Astrocyte (in vitro differentiated cells and primary cell): ENCODE measurements around the gene FIG4. TPM values are rescaled to one million over a fixed set of nuclear protein-coding genes. Genes with fewer than 3 reads are reported as not detected.

Experiments
- DNase-seq: peaks from one replicate; pipeline ENCODE4 v3.0.0-alpha.2; 2010; ENCODE audit warnings: low read depth
- FAIRE-seq: peaks from 2 replicates; lab custom pipeline; 2011; peaks lifted over from hg19 to GRCh38; lab: Jason Lieb, UNC
- H2AFZ ChIP-seq: 2 replicates; pipeline ENCODE4 v1.6.0; 2012; ENCODE audit warnings: low read depth, low read length, inconsistent platforms
- H3K27ac ChIP-seq: 2 replicates; pipeline ENCODE4 v1.5.1; 2011; ENCODE audit warnings: low read depth, low read length, inconsistent platforms
- H3K27me3 ChIP-seq: 2 replicates; pipeline ENCODE4 v1.6.0; 2011; ENCODE audit warnings: low read length, inconsistent platforms; ENCODE audit not compliant: insufficient read depth
- H3K36me3 ChIP-seq: 2 replicates; pipeline ENCODE4 v1.5.1; 2011; ENCODE audit warnings: low read length, inconsistent platforms; ENCODE audit not compliant: insufficient read depth
- H3K4me1 ChIP-seq: 2 replicates; pipeline ENCODE4 v1.5.1; 2011; ENCODE audit warnings: low read length, inconsistent platforms; ENCODE audit not compliant: insufficient read depth
- H3K4me2 ChIP-seq: 2 replicates; pipeline ENCODE4 v1.6.0; 2012; ENCODE audit warnings: low read length, inconsistent platforms
- H3K4me3 ChIP-seq: 2 replicates; pipeline ENCODE4 v1.5.1; 2011; ENCODE audit warnings: low read depth, mild to moderate bottlenecking, low read length, inconsistent platforms; ENCODE audit not compliant: insufficient read depth
- H3K79me2 ChIP-seq: 2 replicates; pipeline ENCODE4 v1.6.0; 2012; ENCODE audit warnings: mild to moderate bottlenecking, low read length, inconsistent platforms; ENCODE audit not compliant: insufficient read depth
- H3K9ac ChIP-seq: 2 replicates; pipeline ENCODE4 v1.6.0; 2012; ENCODE audit warnings: mild to moderate bottlenecking, low read length, inconsistent platforms
- H3K9me3 ChIP-seq: 2 replicates; pipeline ENCODE4 v1.5.1; 2012; ENCODE audit warnings: low read depth, mild to moderate bottlenecking, low read length, inconsistent platforms; ENCODE audit not compliant: insufficient read depth
- H4K20me1 ChIP-seq: 2 replicates; pipeline ENCODE4 v1.6.0; 2012; ENCODE audit warnings: low read length, inconsistent platforms; ENCODE audit not compliant: insufficient read depth
- H3K27ac Mint-ChIP-seq: one replicate; pipeline ENCODE4 v1.8.0; 2021; ENCODE audit warnings: mild to moderate bottlenecking, mixed read lengths; ENCODE audit not compliant: unreplicated experiment
- H3K27me3 Mint-ChIP-seq: one replicate; pipeline ENCODE4 v1.8.0; 2021; ENCODE audit warnings: low read depth, mixed read lengths; ENCODE audit not compliant: unreplicated experiment
- H3K36me3 Mint-ChIP-seq: one replicate; pipeline ENCODE4 v1.8.0; 2021; ENCODE audit warnings: low read depth, mixed read lengths; ENCODE audit not compliant: unreplicated experiment
- H3K4me1 Mint-ChIP-seq: one replicate; pipeline ENCODE4 v1.8.0; 2021; ENCODE audit warnings: low read depth, mixed read lengths; ENCODE audit not compliant: unreplicated experiment
- H3K4me3 Mint-ChIP-seq: one replicate; pipeline ENCODE4 v1.8.0; 2021; ENCODE audit warnings: mild to moderate bottlenecking, moderate library complexity, mixed read lengths; ENCODE audit not compliant: unreplicated experiment
- H3K9me3 Mint-ChIP-seq: one replicate; pipeline ENCODE4 v1.8.0; 2021; ENCODE audit warnings: mild to moderate bottlenecking, mixed read lengths; ENCODE audit not compliant: unreplicated experiment
- CTCF ChIP-seq: IDR thresholded peaks from 2 replicates; pipeline ENCODE4 v1.5.1; 2011; ENCODE audit warnings: low read depth, mild to moderate bottlenecking, inconsistent platforms, low read length, moderate library complexity; ENCODE audit not compliant: insufficient read depth
- EZH2 ChIP-seq: IDR thresholded peaks from 2 replicates; pipeline ENCODE4 v1.6.1; 2012; ENCODE audit warnings: mild to moderate bottlenecking, low read length, inconsistent platforms; ENCODE audit not compliant: insufficient read depth
- total RNA-seq: library from RNA; stranded (reverse); gene quantifications from 2 replicates; pipeline ENCODE4 v1.2.1, GENCODE V29; 2021

The FIG4 gene
- total RNA-seq, 1 donor from 2014 or later, result 8.4 TPM

GRCh38 chr6:109736273-109737025, 45.4 kb downstream of the FIG4 start:
- Histone ChIP-seq H3K27me3 (no peaks in the 10 kb centered on the region), H3K9me3 (no peaks in the 10 kb centered on the region), H3K4me1 (no peaks in the 10 kb centered on the region), H3K36me3 (no peaks in the 10 kb centered on the region), H3K9ac (no peak overlapping the region), H3K27ac (no peak overlapping the region), H3K79me2 (no peaks in the 10 kb centered on the region), H3K4me3 (no peak overlapping the region), H2AFZ (no peak overlapping the region), H4K20me1 (no peaks in the 10 kb centered on the region), H3K4me2 (no peak overlapping the region)
- Mint-ChIP-seq H3K36me3 (peaks cover 6% of the 10 kb centered on the region), H3K27me3 (no peaks in the 10 kb centered on the region), H3K4me1 (peaks cover 13% of the 10 kb centered on the region), H3K4me3 (no peak overlapping the region), H3K27ac (no peak overlapping the region), H3K9me3 (no peaks in the 10 kb centered on the region)
- DNase-seq (no peak), FAIRE-seq (no peak)
- no peak for TF ChIP-seq EZH2
- no peak for TF ChIP-seq CTCF

GRCh38 chr6:109738255-109738654, 47.2 kb downstream of the FIG4 start:
- Histone ChIP-seq H3K9me3 (no peaks in the 10 kb centered on the region), H3K79me2 (no peaks in the 10 kb centered on the region), H3K4me1 (no peaks in the 10 kb centered on the region), H3K36me3 (no peaks in the 10 kb centered on the region), H2AFZ (no peak overlapping the region), H3K9ac (no peak overlapping the region), H3K4me2 (no peak overlapping the region), H3K4me3 (no peak overlapping the region), H3K27ac (no peak overlapping the region), H4K20me1 (no peaks in the 10 kb centered on the region), H3K27me3 (no peaks in the 10 kb centered on the region)
- Mint-ChIP-seq H3K4me1 (peaks cover 13% of the 10 kb centered on the region), H3K4me3 (no peak overlapping the region), H3K27me3 (no peaks in the 10 kb centered on the region), H3K36me3 (peaks cover 6% of the 10 kb centered on the region), H3K9me3 (no peaks in the 10 kb centered on the region), H3K27ac (no peak overlapping the region)
- FAIRE-seq (no peak), DNase-seq (no peak)
- no peak for TF ChIP-seq EZH2
- no peak for TF ChIP-seq CTCF

- no peak overlapping the region for H3K27ac Mint-ChIP-seq
- no peaks in the 10 kb centered on the region for H4K20me1 ChIP-seq
- H3K36me3 ChIP-seq, result no peaks in the 10 kb centered on the region
- peaks cover 3% of the 10 kb centered on the region for H3K4me1 ChIP-seq
- peaks cover 6% of the 10 kb centered on the region for H3K36me3 Mint-ChIP-seq
- H3K4me3 ChIP-seq, result no peak overlapping the region
- no peak overlapping the region for H2AFZ ChIP-seq
- DNase-seq (no peak), FAIRE-seq (no peak)
- H3K27ac ChIP-seq, result no peak overlapping the region
- no peaks in the 10 kb centered on the region for H3K27me3 Mint-ChIP-seq
- no peak overlapping the region for H3K9ac ChIP-seq
- peaks cover 15% of the 10 kb centered on the region for H3K4me1 Mint-ChIP-seq
- no peak overlapping the region for H3K4me2 ChIP-seq
- H3K27me3 ChIP-seq, result no peaks in the 10 kb centered on the region
- TF ChIP-seq EZH2 (no peak), CTCF (no peak)
- no peak overlapping the region for H3K4me3 Mint-ChIP-seq
- H3K9me3 ChIP-seq, result no peaks in the 10 kb centered on the region
- H3K79me2 ChIP-seq, result no peaks in the 10 kb centered on the region
- H3K9me3 Mint-ChIP-seq, result no peaks in the 10 kb centered on the region
Measured at GRCh38 chr6:109738667-109739066, 47.6 kb downstream of the FIG4 start.
